MV-4-11 (cell line): ENCODE results near the gene DCTN3.

Experiments used
- DNase-seq: peaks from one replicate; lab custom pipeline; 2025; lab: John Stamatoyannopoulos, UW

DCTN3 gene

GRCh38 chr9:34590381-34591247 is 29.7 kb downstream of the DCTN3 start:
- DNase-seq, result no peak

- no peak for DNase-seq
Observed at GRCh38 chr9:34589636-34590380, 30.5 kb downstream of the DCTN3 start, which contains the start of gene CNTFR. Gene CNTFR (minus strand): TSS chr9:34589724. CDS start chr9:34568981, 20,743 bp downstream.

- DNase-seq, result no peak
Observed at GRCh38 chr9:34588671-34589635, 31.3 kb downstream of the DCTN3 start.

- DNase-seq, result no peak
Observed at GRCh38 chr9:34587271-34587670, 33.0 kb downstream of the DCTN3 start.

- DNase-seq, result no peak
Observed at GRCh38 chr9:34585946-34586669, 34.2 kb downstream of the DCTN3 start.

GRCh38 chr9:34584970-34585369 is 35.3 kb downstream of the DCTN3 start:
- no peak for DNase-seq

GRCh38 chr9:34582787-34583186 is 37.5 kb downstream of the DCTN3 start:
- no peak for DNase-seq

GRCh38 chr9:34581318-34581717 is 39.0 kb downstream of the DCTN3 start:
- no peak for DNase-seq

- DNase-seq, result no peak
Observed at GRCh38 chr9:34580358-34580757, 39.9 kb downstream of the DCTN3 start.

GRCh38 chr9:34579808-34580163 is 40.5 kb downstream of the DCTN3 start:
- no peak for DNase-seq

GRCh38 chr9:34579104-34579807 is 41.0 kb downstream of the DCTN3 start:
- DNase-seq, result no peak

- DNase-seq, result no peak
Observed at GRCh38 chr9:34578241-34579103, 41.8 kb downstream of the DCTN3 start.

- no peak for DNase-seq
Observed at GRCh38 chr9:34577400-34578240, 42.7 kb downstream of the DCTN3 start.

- no peak for DNase-seq
Observed at GRCh38 chr9:34576597-34577399, 43.5 kb downstream of the DCTN3 start.

GRCh38 chr9:34575862-34576596 is 44.3 kb downstream of the DCTN3 start:
- no peak for DNase-seq

GRCh38 chr9:34575241-34575640 is 45.1 kb downstream of the DCTN3 start:
- DNase-seq, result no peak

- no peak for DNase-seq
Observed at GRCh38 chr9:34574571-34574970, 45.7 kb downstream of the DCTN3 start.
